HL-60/S4 (cell line): ENCODE data around the gene OR5T3.
"Not testable (repeated sequence)": the region's sequence is repeated elsewhere in the genome, so short reads cannot be mapped to it uniquely, and the experiment has no call there.

ENCODE experiments used
- in situ Hi-C: fragments of 300-500 bp; cut with MboI; formaldehyde crosslinking; loops from 2 replicates; pipeline ENCODE4 v1.14.3; 2022; ENCODE audit warnings: low sequenced_read_pairs

OR5T3 gene

DNA sequence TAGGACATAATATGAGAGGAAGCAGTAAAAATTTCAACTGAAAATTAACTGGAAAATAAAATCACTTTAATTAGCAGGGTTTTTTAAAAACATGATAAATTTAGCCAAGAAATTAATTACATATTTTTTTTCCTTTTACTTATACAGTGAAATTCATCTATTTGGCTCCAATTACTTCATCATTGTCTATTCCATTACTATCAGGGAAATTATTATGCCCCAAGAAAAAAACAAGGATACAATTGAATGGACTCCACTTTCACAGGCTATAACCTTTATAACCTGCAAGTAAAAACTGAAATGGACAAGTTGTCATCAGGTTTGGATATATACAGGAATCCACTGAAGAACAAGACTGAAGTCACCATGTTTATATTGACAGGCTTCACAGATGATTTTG, at the start of gene OR5T3:
TSS of gene OR5T3 (plus strand) at position 301 of the 400 bp plus-strand sequence. CDS start at position 301, 0 bp downstream.
- in situ Hi-C loops: no loop called here

DNA sequence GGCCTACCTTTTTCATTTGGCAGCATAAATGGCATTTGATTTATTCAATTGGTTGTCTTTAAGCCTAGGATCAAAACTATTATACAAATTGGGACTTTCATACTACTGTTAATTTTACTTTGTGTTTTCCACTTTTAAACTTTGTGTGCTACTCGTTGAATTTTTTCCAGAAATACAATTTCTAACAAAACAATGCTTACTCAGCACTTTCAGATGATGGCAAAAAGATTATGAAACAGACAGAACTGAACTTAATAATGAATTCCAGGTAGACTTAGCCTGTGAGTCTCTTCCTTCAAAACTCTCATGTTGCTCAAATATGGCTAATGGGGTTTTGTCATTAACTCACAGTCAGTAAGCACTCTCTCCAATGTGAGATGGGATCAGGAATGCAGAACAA, 44.3 kb upstream of the OR5T3 start:
- in situ Hi-C loops: no loop called here

DNA sequence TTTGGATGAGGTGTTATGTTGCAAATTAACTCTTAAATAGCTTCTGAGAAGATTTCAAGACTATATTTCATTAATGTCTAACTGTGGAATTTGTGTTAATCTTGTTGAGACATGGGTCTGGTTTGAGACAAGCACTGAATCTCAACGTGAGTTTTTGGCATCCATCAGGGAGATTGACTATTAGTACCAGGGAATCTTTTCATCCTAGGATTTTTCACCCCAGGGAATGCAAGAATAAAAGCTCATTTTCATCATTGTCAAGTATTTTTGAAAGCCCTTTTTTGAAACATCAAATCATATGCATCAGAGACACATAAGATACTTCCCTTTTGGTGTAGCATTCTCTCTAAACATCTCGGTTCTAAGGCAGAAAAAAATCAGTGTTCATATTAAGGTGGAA, 37.5 kb upstream of the OR5T3 start:
- in situ Hi-C loops: no loop called here

DNA sequence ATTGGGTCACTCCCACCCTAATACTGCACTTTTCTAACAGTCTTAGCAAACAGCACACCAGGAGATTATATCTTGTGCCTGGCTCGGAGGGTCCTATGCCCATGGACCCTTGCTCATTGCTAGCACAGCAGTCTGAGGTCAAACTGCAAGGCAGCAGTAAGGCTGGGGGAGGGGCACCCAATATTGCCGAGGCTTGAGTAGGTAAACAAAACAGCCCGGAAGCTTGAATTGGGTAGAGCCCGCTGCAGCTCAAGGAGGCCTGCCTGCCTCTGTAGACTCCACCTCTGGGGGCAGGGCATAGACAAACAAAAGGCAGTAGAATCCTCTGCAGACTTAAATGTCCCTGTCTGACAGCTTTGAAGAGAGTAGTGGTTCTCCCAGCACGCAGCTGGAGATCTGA, 32.3 kb upstream of the OR5T3 start:
- in situ Hi-C loops: not testable (repeated sequence)

DNA sequence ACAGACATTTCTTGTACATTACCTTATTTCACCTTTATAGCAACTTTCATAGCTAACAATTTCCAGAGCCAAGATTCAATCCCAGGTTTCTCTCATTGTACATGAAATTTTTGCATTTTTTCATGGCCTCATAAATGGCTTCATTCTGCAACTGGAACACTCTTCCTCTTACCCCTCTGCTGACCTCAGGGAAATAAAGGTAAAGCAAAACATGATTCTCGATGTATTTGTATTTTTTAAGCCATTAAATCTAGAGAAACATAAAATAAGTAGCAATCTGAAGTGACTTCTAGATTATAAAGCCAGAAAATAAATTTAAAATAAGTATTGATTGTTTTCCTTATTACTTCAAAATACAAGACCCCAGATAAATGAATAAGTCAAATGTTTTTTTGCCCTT, 17.9 kb upstream of the OR5T3 start, which contains the start of gene OR5T2:
TSS of gene OR5T2 (minus strand) at position 101 of the 400 bp plus-strand sequence. CDS start 1,193 bp downstream, outside the sequence.
- in situ Hi-C loops: no loop called here

DNA sequence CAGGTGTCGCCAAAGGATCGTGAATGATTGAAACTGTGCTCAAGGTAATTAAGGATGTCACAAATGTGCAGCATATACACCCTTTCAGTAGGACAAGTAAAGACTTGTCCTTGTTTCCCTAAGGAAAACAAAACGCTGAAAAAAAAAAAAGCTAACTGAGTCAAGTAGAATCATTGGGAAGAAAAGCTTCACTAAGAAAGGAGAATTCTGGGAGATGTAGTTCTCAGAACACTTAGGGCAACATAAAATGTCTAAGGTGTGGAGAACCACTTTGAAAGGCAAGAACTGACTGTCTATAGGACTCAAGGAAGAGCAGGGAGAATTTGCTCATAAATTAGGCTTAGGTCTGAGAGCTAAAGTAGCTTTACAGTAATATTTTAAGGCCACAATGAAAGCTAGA, 19.0 kb downstream of the OR5T3 start:
- in situ Hi-C loops: no loop called here

DNA sequence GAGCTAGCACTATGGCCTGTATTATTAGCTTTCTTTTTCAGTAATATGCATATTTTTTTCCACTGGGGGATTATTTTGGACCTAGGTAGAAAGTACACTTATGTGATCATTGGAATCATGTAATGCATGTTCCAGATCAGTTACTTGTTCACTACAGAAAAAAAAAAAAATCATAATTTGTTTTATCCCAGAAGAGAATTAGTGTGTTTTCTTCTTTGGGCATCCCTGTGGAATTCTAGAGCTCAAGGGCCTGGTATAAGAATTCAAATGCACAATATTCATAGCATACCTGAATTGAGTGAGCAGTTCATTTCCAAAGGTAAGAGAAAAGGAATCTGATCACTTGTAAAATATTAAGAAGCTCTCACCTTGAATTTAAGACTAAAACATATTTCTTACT, 21.8 kb downstream of the OR5T3 start, which contains the start of gene OR5T1:
TSS of gene OR5T1 (plus strand) at position 301 of the 400 bp plus-strand sequence. CDS start 1,485 bp downstream, outside the sequence.
- in situ Hi-C loops: no loop called here

DNA sequence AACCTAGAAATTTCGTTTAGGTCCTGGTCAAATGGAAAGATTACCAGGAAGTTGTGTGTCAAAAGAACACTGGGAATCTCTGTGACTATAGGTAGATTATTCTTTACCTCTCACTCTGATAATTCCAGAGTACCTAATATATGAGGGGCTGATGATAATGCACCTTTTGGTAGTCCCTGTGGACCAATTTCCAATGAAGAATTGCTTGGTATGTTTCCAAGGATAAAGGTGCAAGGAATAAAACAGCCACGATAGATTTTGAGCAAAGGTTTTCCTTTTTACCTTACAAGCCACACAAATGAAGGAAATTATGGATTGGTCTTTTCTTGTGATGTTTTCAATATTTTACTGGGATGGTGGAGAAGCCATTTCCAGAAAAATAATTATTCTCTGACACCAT, 40.1 kb downstream of the OR5T3 start, which contains the start of gene OR8H1:
TSS of gene OR8H1 (minus strand) at position 101 of the 400 bp plus-strand sequence. CDS start 1,192 bp downstream, outside the sequence.
- in situ Hi-C loops: no loop called here

DNA sequence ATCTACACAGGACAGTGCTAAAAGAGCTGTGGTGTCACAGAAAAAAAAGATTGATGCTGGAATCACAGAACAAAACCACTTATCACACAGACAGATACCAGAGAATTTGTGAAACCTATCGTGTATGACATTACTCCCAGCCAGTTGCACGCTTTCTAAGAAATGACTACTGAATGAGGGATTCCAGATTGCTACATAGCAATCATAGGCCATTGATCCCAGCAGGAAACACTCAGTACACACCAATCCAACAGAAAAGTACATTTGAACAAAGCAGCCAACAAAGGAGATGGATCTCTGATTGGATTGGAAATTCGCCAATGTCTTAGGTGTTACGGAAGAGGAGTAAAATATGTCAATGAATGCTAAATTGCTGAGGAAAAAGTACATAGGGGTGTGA, 44.8 kb downstream of the OR5T3 start:
- in situ Hi-C loops: no loop called here
